Keratinocyte (primary cell): ENCODE data around the gene HNRNPLL.

Source experiments
- CTCF ChIP-seq, 3 experiments: IDR thresholded peaks in 1 of 3; conservative IDR thresholded peaks in 1 of 3; optimal IDR thresholded peaks in 1 of 3; 2 replicates in 2 of 3; 3 replicates in 1 of 3; pipeline versions ENCODE3 to v1.5.1; 2011; ENCODE audit warnings: low read length in 3 of 3, mild to moderate bottlenecking in 3 of 3, moderate library complexity in 2 of 3, control low read depth in 1 of 3, inconsistent platforms in 1 of 3; ENCODE audit not compliant: insufficient read depth in 2 of 3; ENCODE audit errors: extremely low read depth in 1 of 3
- EZH2 ChIP-seq: IDR thresholded peaks from one replicate; pipeline ENCODE4 v1.6.1; 2012; ENCODE audit warnings: inconsistent platforms, mild to moderate bottlenecking, low read length, moderate library complexity

GRCh38 chr2:38522754-38523349 is 79.9 kb downstream of the HNRNPLL start:
- TF ChIP-seq CTCF (optimal IDR thresholded peaks at IDR 0.05 in 1 of 3, IDR thresholded peaks at IDR 0.05 in 1 of 3, conservative IDR thresholded peaks at IDR 0.05 in 1 of 3; ENCODE audit: extremely low read depth in 1 of 3, insufficient read depth in 2 of 3, low read length in 3 of 3) (no peak), EZH2 (no peak)
